Rectal smooth muscle tissue (tissue), 1 donor: ENCODE data around the gene PARD3.
"Not testable (repeated sequence)": the region's sequence is repeated elsewhere in the genome, so short reads cannot be mapped to it uniquely, and the experiment has no call there.

ENCODE experiments used
- H3K27ac ChIP-seq: one replicate; pipeline ENCODE4 v1.7.0; 2013; ENCODE audit warnings: low read depth, low read length, inconsistent platforms
- H3K27me3 ChIP-seq: one replicate; pipeline ENCODE4 v1.7.0; 2013; ENCODE audit warnings: low read length; ENCODE audit not compliant: control insufficient read depth, insufficient read depth
- H3K36me3 ChIP-seq: one replicate; pipeline ENCODE4 v1.7.0; 2013; ENCODE audit warnings: low read length; ENCODE audit not compliant: control insufficient read depth, insufficient read depth
- H3K4me1 ChIP-seq: one replicate; pipeline ENCODE4 v1.7.0; 2013; ENCODE audit warnings: low read length; ENCODE audit not compliant: control insufficient read depth, insufficient read depth
- H3K4me3 ChIP-seq: one replicate; pipeline ENCODE4 v1.7.0; 2013; ENCODE audit warnings: low read length
- H3K9ac ChIP-seq: one replicate; pipeline ENCODE4 v1.7.0; 2013; ENCODE audit warnings: low read length

PARD3 gene

GRCh38 chr10:34650156-34650555 is 164.9 kb downstream of the PARD3 start:
- no peaks in the 10 kb centered on the region for H3K36me3 ChIP-seq
- no peaks in the 10 kb centered on the region for H3K27me3 ChIP-seq
- H3K4me3 ChIP-seq: no peak overlapping the region
- no peak overlapping the region for H3K9ac ChIP-seq
- no peak overlapping the region for H3K27ac ChIP-seq
- H3K4me1 ChIP-seq: peaks cover 18% of the 10 kb centered on the region

GRCh38 chr10:34649385-34649784 is 165.7 kb downstream of the PARD3 start:
- Histone ChIP-seq H3K36me3 (no peaks in the 10 kb centered on the region), H3K4me3 (no peak overlapping the region), H3K27me3 (no peaks in the 10 kb centered on the region), H3K4me1 (peaks cover 18% of the 10 kb centered on the region), H3K9ac (no peak overlapping the region), H3K27ac (no peak overlapping the region)

- no peak overlapping the region for H3K4me3 ChIP-seq
- no peaks in the 10 kb centered on the region for H3K36me3 ChIP-seq
- no peak overlapping the region for H3K9ac ChIP-seq
- peaks cover 15% of the 10 kb centered on the region for H3K4me1 ChIP-seq
- H3K27me3 ChIP-seq: no peaks in the 10 kb centered on the region
- no peak overlapping the region for H3K27ac ChIP-seq
Measured at GRCh38 chr10:34648919-34649318, 166.2 kb downstream of the PARD3 start.

- Histone ChIP-seq H3K27ac (no peak overlapping the region), H3K36me3 (no peaks in the 10 kb centered on the region), H3K9ac (no peak overlapping the region), H3K4me1 (peaks cover 13% of the 10 kb centered on the region), H3K27me3 (no peaks in the 10 kb centered on the region), H3K4me3 (no peak overlapping the region)
Measured at GRCh38 chr10:34647875-34648865, 166.9 kb downstream of the PARD3 start.

GRCh38 chr10:34647160-34647559 is 167.9 kb downstream of the PARD3 start:
- Histone ChIP-seq H3K27ac (no peak overlapping the region), H3K36me3 (no peaks in the 10 kb centered on the region), H3K27me3 (no peaks in the 10 kb centered on the region), H3K4me3 (no peak overlapping the region), H3K9ac (no peak overlapping the region), H3K4me1 (peaks cover 12% of the 10 kb centered on the region)

GRCh38 chr10:34646331-34646730 is 168.8 kb downstream of the PARD3 start:
- Histone ChIP-seq H3K4me3 (no peak overlapping the region), H3K27me3 (no peaks in the 10 kb centered on the region), H3K4me1 (peaks cover 4% of the 10 kb centered on the region), H3K27ac (no peak overlapping the region), H3K9ac (no peak overlapping the region), H3K36me3 (no peaks in the 10 kb centered on the region)

GRCh38 chr10:34644815-34645214 is 170.3 kb downstream of the PARD3 start:
- not testable (repeated sequence) for H3K9ac ChIP-seq, H3K4me3 ChIP-seq, H3K27ac ChIP-seq, H3K36me3 ChIP-seq, H3K27me3 ChIP-seq, H3K4me1 ChIP-seq

- H3K27ac ChIP-seq: no peak overlapping the region
- no peak overlapping the region for H3K9ac ChIP-seq
- H3K36me3 ChIP-seq: no peaks in the 10 kb centered on the region
- no peaks in the 10 kb centered on the region for H3K27me3 ChIP-seq
- H3K4me3 ChIP-seq: no peak overlapping the region
- no peaks in the 10 kb centered on the region for H3K4me1 ChIP-seq
Measured at GRCh38 chr10:34644224-34644623, 170.9 kb downstream of the PARD3 start.

- H3K27me3 ChIP-seq: no peaks in the 10 kb centered on the region
- H3K27ac ChIP-seq: no peak overlapping the region
- no peaks in the 10 kb centered on the region for H3K36me3 ChIP-seq
- H3K4me3 ChIP-seq: no peak overlapping the region
- H3K9ac ChIP-seq: no peak overlapping the region
- H3K4me1 ChIP-seq: no peaks in the 10 kb centered on the region
Measured at GRCh38 chr10:34643620-34644019, 171.5 kb downstream of the PARD3 start.

- no peaks in the 10 kb centered on the region for H3K36me3 ChIP-seq
- no peaks in the 10 kb centered on the region for H3K4me1 ChIP-seq
- no peaks in the 10 kb centered on the region for H3K27me3 ChIP-seq
- no peak overlapping the region for H3K4me3 ChIP-seq
- no peak overlapping the region for H3K9ac ChIP-seq
- no peak overlapping the region for H3K27ac ChIP-seq
Measured at GRCh38 chr10:34641913-34642558, 173.1 kb downstream of the PARD3 start.

- Histone ChIP-seq H3K27me3 (no peaks in the 10 kb centered on the region), H3K4me1 (no peaks in the 10 kb centered on the region), H3K27ac (no peak overlapping the region), H3K9ac (no peak overlapping the region), H3K4me3 (no peak overlapping the region), H3K36me3 (no peaks in the 10 kb centered on the region)
Measured at GRCh38 chr10:34641147-34641912, 173.8 kb downstream of the PARD3 start.

- no peak overlapping the region for H3K27ac ChIP-seq
- H3K36me3 ChIP-seq: no peaks in the 10 kb centered on the region
- no peaks in the 10 kb centered on the region for H3K4me1 ChIP-seq
- H3K27me3 ChIP-seq: no peaks in the 10 kb centered on the region
- H3K9ac ChIP-seq: no peak overlapping the region
- no peak overlapping the region for H3K4me3 ChIP-seq
Measured at GRCh38 chr10:34638406-34639054, 176.6 kb downstream of the PARD3 start.
